IMR-90 (cell line): ENCODE results near the gene FBXO44. TPM values are rescaled to one million over a fixed set of nuclear protein-coding genes. Genes with fewer than 3 reads are reported as not detected.
A peak's percentile ranks its signal among the peaks of the same experiment; 100 is the strongest.

Experiments used
- ATAC-seq: fragments of 200-7000 bp; cut with Tn5 transposase; 2 replicates; pipeline ENCODE4 v1.9.1; 2020; ENCODE audit warnings: low read depth, mild to moderate bottlenecking, moderate library complexity
- BruUV-seq: library from RNA; stranded (reverse); fragments of 400-500 nt; replicated peaks from 2 replicates; lab custom pipeline; 2021; lab: Mats Ljungman, UMichigan
- CTCF ChIA-PET: fragments of 300-600 bp; formaldehyde crosslinking; extraction: SDS; loops from one replicate; lab custom pipeline; 2021; ENCODE audit warnings: antibody characterized with exemption; lab: Yijun Ruan, JAX
- POLR2A ChIA-PET: fragments of 300-600 bp; sonication (Branson Sonifier 250); formaldehyde crosslinking; loops from one replicate; lab custom pipeline; 2022; ENCODE audit warnings: antibody characterized with exemption; ENCODE audit not compliant: unreplicated experiment; lab: Charles Lee
- DNase-seq: peaks from one replicate; pipeline ENCODE4 v3.0.0; 2013
- H2AFZ ChIP-seq: replicated peaks from 2 replicates; pipeline ENCODE3; 2013; ENCODE audit warnings: low read length, mild to moderate bottlenecking; ENCODE audit not compliant: poor library complexity
- H2AK5ac ChIP-seq: 2 replicates; pipeline ENCODE4 v1.6.1; 2013; ENCODE audit warnings: low read depth, low read length, inconsistent platforms
- H2AK9ac ChIP-seq: replicated peaks from 2 replicates; pipeline ENCODE3; 2013; ENCODE audit warnings: mild to moderate bottlenecking, low read depth, low read length, moderate library complexity; ENCODE audit not compliant: poor library complexity
- H2BK120ac ChIP-seq: 2 replicates; pipeline ENCODE4 v1.6.1; 2013; ENCODE audit warnings: low read depth, low read length, inconsistent platforms
- H2BK15ac ChIP-seq: 3 replicates; pipeline ENCODE4 v1.6.1; 2013; ENCODE audit warnings: low read depth, low read length, inconsistent platforms
- H2BK20ac ChIP-seq: 2 replicates; pipeline ENCODE4 v1.6.1; 2013; ENCODE audit warnings: low read depth, mild to moderate bottlenecking, inconsistent platforms, low read length, moderate library complexity
- H2BK5ac ChIP-seq: 2 replicates; pipeline ENCODE4 v1.6.1; 2013; ENCODE audit warnings: mild to moderate bottlenecking, low read depth, low read length, inconsistent platforms; ENCODE audit not compliant: poor library complexity, severe bottlenecking
- H3K14ac ChIP-seq: replicated peaks from 2 replicates; pipeline ENCODE4 v1.6.1; 2013; ENCODE audit warnings: low read depth, low read length, inconsistent platforms
- H3K18ac ChIP-seq: 2 replicates; pipeline ENCODE4 v1.6.1; 2013; ENCODE audit warnings: low read depth, low read length, control low read depth
- H3K23ac ChIP-seq: 2 replicates; pipeline ENCODE4 v1.6.1; 2013; ENCODE audit warnings: low read depth, low read length, inconsistent platforms
- H3K27ac ChIP-seq: 2 replicates; pipeline ENCODE4 v1.5.1; 2013; ENCODE audit warnings: mild to moderate bottlenecking, control low read depth, low read length; ENCODE audit not compliant: insufficient read depth
- H3K27me3 ChIP-seq: 2 replicates; pipeline ENCODE4 v1.6.1; 2013; ENCODE audit warnings: low read length; ENCODE audit not compliant: control insufficient read depth, insufficient read depth
- H3K36me3 ChIP-seq: 2 replicates; pipeline ENCODE4 v1.6.1; 2013; ENCODE audit warnings: low read length, mixed read lengths; ENCODE audit not compliant: control insufficient read depth, insufficient read depth
- H3K4ac ChIP-seq: 2 replicates; pipeline ENCODE4 v1.6.1; 2013; ENCODE audit warnings: low read depth, low read length, inconsistent platforms
- H3K4me1 ChIP-seq: 2 replicates; pipeline ENCODE4 v1.6.1; 2013; ENCODE audit warnings: low read length, mixed read lengths; ENCODE audit not compliant: control insufficient read depth, insufficient read depth
- H3K4me2 ChIP-seq: 2 replicates; pipeline ENCODE4 v1.6.1; 2013; ENCODE audit warnings: low read depth, mild to moderate bottlenecking, control low read depth, low read length, moderate library complexity
- H3K4me3 ChIP-seq: 2 replicates; pipeline ENCODE4 v1.5.1; 2013; ENCODE audit warnings: low read depth, mild to moderate bottlenecking, control low read depth, low read length, moderate library complexity; ENCODE audit not compliant: insufficient read depth
- H3K56ac ChIP-seq: 2 replicates; pipeline ENCODE4 v1.6.1; 2013; ENCODE audit warnings: low read length, inconsistent platforms; ENCODE audit not compliant: insufficient read depth; ENCODE audit errors: extremely low read depth
- H3K79me1 ChIP-seq, 2 experiments: 2 replicates each; pipeline ENCODE4 v1.6.1; 2013; ENCODE audit warnings: low read length in 2 of 2, inconsistent platforms in 1 of 2, low read depth in 1 of 2
- H3K9ac ChIP-seq: 2 replicates; pipeline ENCODE4 v1.6.1; 2013; ENCODE audit warnings: low read depth, low read length, control low read depth
- H3K9me1 ChIP-seq: 2 replicates; pipeline ENCODE4 v1.6.1; 2013; ENCODE audit warnings: low read length, inconsistent platforms; ENCODE audit not compliant: insufficient read depth
- H3K9me3 ChIP-seq: 2 replicates; pipeline ENCODE4 v1.6.1; 2013; ENCODE audit warnings: low read length; ENCODE audit not compliant: control insufficient read depth, insufficient read depth
- H4K20me1 ChIP-seq: 2 replicates; pipeline ENCODE4 v1.6.1; 2013; ENCODE audit warnings: low read length, inconsistent platforms; ENCODE audit not compliant: insufficient read depth
- H4K5ac ChIP-seq: 2 replicates; pipeline ENCODE4 v1.6.1; 2013; ENCODE audit warnings: mild to moderate bottlenecking, low read depth, low read length, control low read depth
- H4K8ac ChIP-seq, 2 experiments: 2 replicates each; pipeline ENCODE4 v1.6.1; 2013; ENCODE audit warnings: low read depth in 2 of 2, low read length in 2 of 2, control low read depth in 1 of 2, inconsistent platforms in 1 of 2
- H4K91ac ChIP-seq: 2 replicates; pipeline ENCODE4 v1.6.1; 2013; ENCODE audit warnings: low read depth, low read length, inconsistent platforms; ENCODE audit not compliant: insufficient read depth
- CHD1 ChIP-seq: IDR thresholded peaks from 2 replicates; pipeline ENCODE4 v1.6.1; 2012; ENCODE audit warnings: low read depth, low read length, improper control_type of control experiment
- MXI1 ChIP-seq: IDR thresholded peaks from 2 replicates; pipeline ENCODE4 v1.6.1; 2012; ENCODE audit warnings: low read depth, mild to moderate bottlenecking, low read length, moderate library complexity, borderline replicate concordance
- NFE2L2 ChIP-seq: fragments of 150-350 bp; IDR thresholded peaks from 2 replicates; pipeline ENCODE4 v1.6.1; 2016; ENCODE audit warnings: low read depth, mild to moderate bottlenecking, low read length
- RAD21 ChIP-seq: IDR thresholded peaks from 2 replicates; pipeline ENCODE4 v1.6.1; 2012; ENCODE audit warnings: low read length, improper control_type of control experiment
- WGBS, 2 experiments: methylation state at CpG; one replicate each; pipeline versions ENCODE4 v1.1.5 to v1.1.7; 2013; ENCODE audit warnings: missing lambda C conversion rate in 2 of 2; ENCODE audit not compliant: insufficient read length in 1 of 2; ENCODE audit errors: extremely low coverage in 2 of 2; 5-methylcytosine and 5-hydroxymethylcytosine counted together
- dilution Hi-C: fragments of 300-500 bp; cut with HindIII; formaldehyde crosslinking; loops from one replicate; pipeline ENCODE4 v1.14.3; 2018; ENCODE audit warnings: low sequenced_read_pairs; ENCODE audit not compliant: unreplicated experiment
- in situ Hi-C: fragments of 300-500 bp; cut with MboI; formaldehyde crosslinking; loops from 3 replicates; pipeline ENCODE4 v1.14.3; 2019; ENCODE audit warnings: low sequenced_read_pairs, inconsistent platforms, mixed read lengths
- intact Hi-C: fragments of 100-400 bp; cut with micrococcal nuclease; formaldehyde crosslinking; loops from 2 replicates; pipeline ENCODE4 v1.10.0; 2022
- polyA plus RNA-seq, 3 experiments: library from polyadenylated mRNA; depleted of rRNA; stranded (reverse); fragments of >200 nt; gene quantifications; 2 replicates each; pipeline ENCODE4 v1.2.3, GENCODE V29; 2012; ENCODE audit warnings: low replicate concordance in 1 of 3
- total RNA-seq: library from RNA; depleted of rRNA; stranded (reverse); fragments of >200 nt; gene quantifications from 2 replicates; pipeline ENCODE4 v1.2.3, GENCODE V29; 2012
- TF ChIP-seq, protein P1 (sequence below): conservative IDR thresholded peaks from 2 replicates; pipeline ENCODE4 v1.5.1; 2012; ENCODE audit warnings: mild to moderate bottlenecking, low read depth, low read length, improper control_type of control experiment
- TF ChIP-seq, protein P2 (sequence below): fragments of 150-350 bp; IDR thresholded peaks from 2 replicates; pipeline ENCODE4 v1.6.1; 2017; ENCODE audit warnings: mild to moderate bottlenecking, antibody characterized with exemption, low read length, low read depth
- TF ChIP-seq, protein P3 (sequence below): fragments of 150-350 bp; IDR thresholded peaks from 2 replicates; pipeline ENCODE4 v1.6.1; 2016; ENCODE audit warnings: low read depth, mild to moderate bottlenecking, low read length, moderate library complexity, borderline replicate concordance

The FBXO44 gene
- total and polyA plus RNA-seq, 2 of the 4 experiments (the other 2 are of a cell fraction), result 9.3 to 25.5 TPM

DNA sequence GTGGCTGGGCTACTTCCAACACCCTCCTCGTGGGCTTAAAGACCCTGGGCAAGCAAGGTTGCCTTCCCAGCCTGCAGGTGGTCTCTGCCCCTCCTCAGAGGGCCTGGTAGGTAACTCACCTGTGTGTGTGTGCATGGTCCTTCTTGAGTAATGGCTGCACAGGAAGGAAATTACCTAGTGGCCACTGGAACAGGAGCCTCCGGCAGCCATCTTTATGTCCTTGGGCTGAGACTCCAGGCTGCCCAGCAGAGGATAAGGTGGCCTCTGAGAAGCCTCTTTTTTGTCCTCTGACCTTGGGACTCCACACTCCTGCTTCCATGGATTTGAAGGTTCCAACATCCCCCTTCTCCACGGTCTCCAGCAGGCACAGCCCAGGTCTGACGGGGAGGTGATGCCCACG, 56.8 kb downstream of the FBXO44 start (continued):
- TF ChIP-seq, protein P1, sequence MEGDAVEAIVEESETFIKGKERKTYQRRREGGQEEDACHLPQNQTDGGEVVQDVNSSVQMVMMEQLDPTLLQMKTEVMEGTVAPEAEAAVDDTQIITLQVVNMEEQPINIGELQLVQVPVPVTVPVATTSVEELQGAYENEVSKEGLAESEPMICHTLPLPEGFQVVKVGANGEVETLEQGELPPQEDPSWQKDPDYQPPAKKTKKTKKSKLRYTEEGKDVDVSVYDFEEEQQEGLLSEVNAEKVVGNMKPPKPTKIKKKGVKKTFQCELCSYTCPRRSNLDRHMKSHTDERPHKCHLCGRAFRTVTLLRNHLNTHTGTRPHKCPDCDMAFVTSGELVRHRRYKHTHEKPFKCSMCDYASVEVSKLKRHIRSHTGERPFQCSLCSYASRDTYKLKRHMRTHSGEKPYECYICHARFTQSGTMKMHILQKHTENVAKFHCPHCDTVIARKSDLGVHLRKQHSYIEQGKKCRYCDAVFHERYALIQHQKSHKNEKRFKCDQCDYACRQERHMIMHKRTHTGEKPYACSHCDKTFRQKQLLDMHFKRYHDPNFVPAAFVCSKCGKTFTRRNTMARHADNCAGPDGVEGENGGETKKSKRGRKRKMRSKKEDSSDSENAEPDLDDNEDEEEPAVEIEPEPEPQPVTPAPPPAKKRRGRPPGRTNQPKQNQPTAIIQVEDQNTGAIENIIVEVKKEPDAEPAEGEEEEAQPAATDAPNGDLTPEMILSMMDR, result no peak
- TF ChIP-seq NFE2L2 (no peak), CHD1 (no peak)

DNA sequence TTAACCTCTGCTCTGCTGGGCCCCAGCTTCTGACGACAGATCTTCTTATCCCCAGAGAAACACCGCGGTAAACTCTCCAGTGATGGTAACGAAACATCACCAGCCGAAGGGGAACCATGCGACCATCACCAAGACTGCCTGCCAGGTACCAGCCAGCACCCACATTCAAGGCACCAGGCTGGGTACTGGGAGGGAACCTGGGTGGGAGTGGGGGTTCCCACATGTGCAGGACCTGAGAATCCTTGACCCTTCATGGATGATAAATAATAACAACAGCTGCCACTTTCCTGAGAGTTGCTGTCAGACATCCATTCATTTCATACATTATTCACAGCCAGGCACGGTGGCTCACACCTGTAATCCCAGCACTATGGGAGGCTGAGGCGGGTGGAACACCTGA, 57.6 kb downstream of the FBXO44 start:
- no peak overlapping the region for H4K5ac ChIP-seq
- no peak overlapping the region for H2BK15ac ChIP-seq
- no peak overlapping the region for H2AFZ ChIP-seq
- no peak overlapping the region for H3K14ac ChIP-seq
- no peak overlapping the region for H4K8ac ChIP-seq
- H3K27ac ChIP-seq, result no peak overlapping the region
- peaks cover 20% of the 10 kb centered on the region for H3K27me3 ChIP-seq
- no peak overlapping the region for H2BK120ac ChIP-seq
- TF ChIP-seq RAD21 (no peak), MXI1 (no peak), NFE2L2 (no peak), CHD1 (no peak)
- TF ChIP-seq, protein P1, result no peak
- TF ChIP-seq, protein P2, sequence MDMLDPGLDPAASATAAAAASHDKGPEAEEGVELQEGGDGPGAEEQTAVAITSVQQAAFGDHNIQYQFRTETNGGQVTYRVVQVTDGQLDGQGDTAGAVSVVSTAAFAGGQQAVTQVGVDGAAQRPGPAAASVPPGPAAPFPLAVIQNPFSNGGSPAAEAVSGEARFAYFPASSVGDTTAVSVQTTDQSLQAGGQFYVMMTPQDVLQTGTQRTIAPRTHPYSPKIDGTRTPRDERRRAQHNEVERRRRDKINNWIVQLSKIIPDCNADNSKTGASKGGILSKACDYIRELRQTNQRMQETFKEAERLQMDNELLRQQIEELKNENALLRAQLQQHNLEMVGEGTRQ, result no peak
- TF ChIP-seq, protein P3, sequence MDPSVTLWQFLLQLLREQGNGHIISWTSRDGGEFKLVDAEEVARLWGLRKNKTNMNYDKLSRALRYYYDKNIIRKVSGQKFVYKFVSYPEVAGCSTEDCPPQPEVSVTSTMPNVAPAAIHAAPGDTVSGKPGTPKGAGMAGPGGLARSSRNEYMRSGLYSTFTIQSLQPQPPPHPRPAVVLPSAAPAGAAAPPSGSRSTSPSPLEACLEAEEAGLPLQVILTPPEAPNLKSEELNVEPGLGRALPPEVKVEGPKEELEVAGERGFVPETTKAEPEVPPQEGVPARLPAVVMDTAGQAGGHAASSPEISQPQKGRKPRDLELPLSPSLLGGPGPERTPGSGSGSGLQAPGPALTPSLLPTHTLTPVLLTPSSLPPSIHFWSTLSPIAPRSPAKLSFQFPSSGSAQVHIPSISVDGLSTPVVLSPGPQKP, result no peak
- H3K4ac ChIP-seq, result no peak overlapping the region
- ATAC-seq (no peak), DNase-seq (no peak)
- no peak overlapping the region for H3K4me3 ChIP-seq
- H3K79me1 ChIP-seq, result no peaks in the 10 kb centered on the region
- no peaks in the 10 kb centered on the region for H3K9me3 ChIP-seq
- no peaks in the 10 kb centered on the region for H4K20me1 ChIP-seq
- H3K9ac ChIP-seq, result no peak overlapping the region
- CTCF ChIA-PET, result no interaction called here
- in situ Hi-C loops (no loop called here), dilution Hi-C loops (no loop called here), intact Hi-C loops (no loop called here)
- no peak overlapping the region for H2AK5ac ChIP-seq
- H3K4me1 ChIP-seq, result no peaks in the 10 kb centered on the region
- peak overlapping the region; percentile 55 for H2AK9ac ChIP-seq
- no peaks in the 10 kb centered on the region for H3K9me1 ChIP-seq
- BruUV-seq, result no TSS peak
- H3K56ac ChIP-seq, result no peak overlapping the region
- H3K23ac ChIP-seq, result no peak overlapping the region
- no peaks in the 10 kb centered on the region for H3K36me3 ChIP-seq
- no peak overlapping the region for H3K18ac ChIP-seq
- no peak overlapping the region for H4K91ac ChIP-seq
- no peak overlapping the region for H2BK5ac ChIP-seq
- no peak overlapping the region for H2BK20ac ChIP-seq
- POLR2A ChIA-PET, result no interaction called here
- no peak overlapping the region for H3K4me2 ChIP-seq
- no CpG with 5 or more reads among the region's 8 CpGs for WGBS, 2 experiments
